Prostate gland (tissue), 2 donors: Measurements from ENCODE around the gene KDM6A.

Experiments used
- POLR2A ChIP-seq: fragments of 450-650 bp; IDR thresholded peaks from one replicate; pipeline ENCODE4 v1.6.1; 2016; ENCODE audit warnings: antibody characterized with exemption, mild to moderate bottlenecking
- POLR2AphosphoS5 ChIP-seq: sonication (generic); formaldehyde crosslinking; IDR thresholded peaks from one replicate; pipeline ENCODE4 v1.6.1; 2017; ENCODE audit warnings: antibody characterized with exemption
- TF ChIP-seq, protein P1 (sequence below), 4 experiments: fragments of 200-600 bp in 2 of 4; fragments of 450-650 bp in 2 of 4; sonication (generic) in 2 of 4; IDR thresholded peaks; 1 replicate in 3 of 4; 2 replicates in 1 of 4; pipeline ENCODE4 v1.5.1; 2016 to 2019; ENCODE audit warnings: antibody characterized with exemption in 4 of 4, mild to moderate bottlenecking in 2 of 4, moderate library complexity in 2 of 4

DNA sequence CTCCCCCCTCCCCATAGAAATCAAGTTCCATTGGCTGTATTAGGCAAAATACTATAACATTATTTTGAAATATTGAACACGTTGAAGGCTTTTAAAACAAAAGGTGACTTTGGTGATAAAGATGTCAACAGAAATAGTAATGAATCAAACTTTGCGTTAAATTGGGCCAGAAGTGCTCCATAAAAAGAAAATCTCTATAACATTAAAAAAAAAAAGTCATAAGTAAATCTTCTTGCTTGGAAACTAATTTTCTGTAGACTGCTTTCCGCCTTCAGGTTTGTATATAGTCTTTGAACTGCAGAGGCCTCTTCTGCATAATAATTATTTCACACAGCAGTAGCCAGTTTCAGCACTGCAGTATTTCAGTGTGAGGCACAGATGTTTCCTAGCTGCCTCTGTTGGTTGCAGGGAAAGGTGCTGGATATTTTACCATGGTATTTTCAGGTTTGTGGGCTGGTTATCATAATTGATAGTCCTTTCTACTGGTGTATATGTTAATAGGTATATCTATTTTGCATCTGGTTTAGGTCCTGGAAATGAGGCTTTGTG, 158.9 kb downstream of the KDM6A start:
- TF ChIP-seq, protein P1, sequence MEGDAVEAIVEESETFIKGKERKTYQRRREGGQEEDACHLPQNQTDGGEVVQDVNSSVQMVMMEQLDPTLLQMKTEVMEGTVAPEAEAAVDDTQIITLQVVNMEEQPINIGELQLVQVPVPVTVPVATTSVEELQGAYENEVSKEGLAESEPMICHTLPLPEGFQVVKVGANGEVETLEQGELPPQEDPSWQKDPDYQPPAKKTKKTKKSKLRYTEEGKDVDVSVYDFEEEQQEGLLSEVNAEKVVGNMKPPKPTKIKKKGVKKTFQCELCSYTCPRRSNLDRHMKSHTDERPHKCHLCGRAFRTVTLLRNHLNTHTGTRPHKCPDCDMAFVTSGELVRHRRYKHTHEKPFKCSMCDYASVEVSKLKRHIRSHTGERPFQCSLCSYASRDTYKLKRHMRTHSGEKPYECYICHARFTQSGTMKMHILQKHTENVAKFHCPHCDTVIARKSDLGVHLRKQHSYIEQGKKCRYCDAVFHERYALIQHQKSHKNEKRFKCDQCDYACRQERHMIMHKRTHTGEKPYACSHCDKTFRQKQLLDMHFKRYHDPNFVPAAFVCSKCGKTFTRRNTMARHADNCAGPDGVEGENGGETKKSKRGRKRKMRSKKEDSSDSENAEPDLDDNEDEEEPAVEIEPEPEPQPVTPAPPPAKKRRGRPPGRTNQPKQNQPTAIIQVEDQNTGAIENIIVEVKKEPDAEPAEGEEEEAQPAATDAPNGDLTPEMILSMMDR (IDR thresholded peaks at IDR 0.05) = no peak
- TF ChIP-seq POLR2A = no peak
- no peak for TF ChIP-seq POLR2AphosphoS5
